DOHH2 (cell line): ENCODE results near the gene TATDN2.

Experiments
- EZH2phosphoT487 ChIP-seq: fragments of 200-600 bp; sonication (generic); IDR thresholded peaks from 2 replicates; pipeline ENCODE4 v1.6.1; 2017; ENCODE audit warnings: borderline replicate concordance, mild to moderate bottlenecking, antibody characterized with exemption, low read length, moderate library complexity, mixed read lengths
- TF ChIP-seq, protein P1 (sequence below): fragments of 200-600 bp; sonication (generic); IDR thresholded peaks from one replicate; pipeline ENCODE4 v1.5.1; 2014; ENCODE audit warnings: antibody characterized with exemption, mild to moderate bottlenecking, low read depth, low read length; ENCODE audit not compliant: poor library complexity, severe bottlenecking

DNA sequence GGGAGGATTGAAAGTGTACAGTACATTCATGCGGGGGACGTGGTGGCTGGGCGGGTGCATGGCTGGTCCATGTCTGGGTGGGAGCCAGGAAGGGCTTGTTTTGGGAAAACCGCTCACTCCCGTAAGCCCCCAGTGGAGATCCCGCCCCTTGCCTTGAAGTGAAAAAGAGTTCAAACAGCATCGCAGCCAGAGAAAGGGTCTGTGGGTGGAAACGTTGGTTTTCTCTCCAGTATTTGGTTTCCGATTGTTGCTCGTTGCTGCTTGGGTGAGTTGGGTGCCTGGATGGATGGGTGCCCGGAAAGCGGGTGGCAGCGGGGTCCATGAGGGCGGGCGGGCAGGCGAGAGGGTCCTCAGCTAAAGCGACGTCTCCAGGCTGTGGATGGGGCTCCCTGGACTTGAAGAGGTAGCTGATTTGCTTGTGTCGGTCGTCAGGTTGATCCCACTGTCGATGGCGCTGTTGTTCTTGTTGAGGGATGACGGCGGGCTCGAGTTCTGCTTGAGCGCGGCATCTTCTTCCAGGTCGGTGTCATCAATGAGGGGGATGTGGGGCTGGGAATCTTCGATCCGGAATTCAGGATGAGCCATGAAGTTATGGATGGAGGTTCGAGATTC, 80.3 kb downstream of the TATDN2 start:
- TF ChIP-seq, protein P1, sequence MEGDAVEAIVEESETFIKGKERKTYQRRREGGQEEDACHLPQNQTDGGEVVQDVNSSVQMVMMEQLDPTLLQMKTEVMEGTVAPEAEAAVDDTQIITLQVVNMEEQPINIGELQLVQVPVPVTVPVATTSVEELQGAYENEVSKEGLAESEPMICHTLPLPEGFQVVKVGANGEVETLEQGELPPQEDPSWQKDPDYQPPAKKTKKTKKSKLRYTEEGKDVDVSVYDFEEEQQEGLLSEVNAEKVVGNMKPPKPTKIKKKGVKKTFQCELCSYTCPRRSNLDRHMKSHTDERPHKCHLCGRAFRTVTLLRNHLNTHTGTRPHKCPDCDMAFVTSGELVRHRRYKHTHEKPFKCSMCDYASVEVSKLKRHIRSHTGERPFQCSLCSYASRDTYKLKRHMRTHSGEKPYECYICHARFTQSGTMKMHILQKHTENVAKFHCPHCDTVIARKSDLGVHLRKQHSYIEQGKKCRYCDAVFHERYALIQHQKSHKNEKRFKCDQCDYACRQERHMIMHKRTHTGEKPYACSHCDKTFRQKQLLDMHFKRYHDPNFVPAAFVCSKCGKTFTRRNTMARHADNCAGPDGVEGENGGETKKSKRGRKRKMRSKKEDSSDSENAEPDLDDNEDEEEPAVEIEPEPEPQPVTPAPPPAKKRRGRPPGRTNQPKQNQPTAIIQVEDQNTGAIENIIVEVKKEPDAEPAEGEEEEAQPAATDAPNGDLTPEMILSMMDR, result no peak
- TF ChIP-seq EZH2phosphoT487, result no peak
